Measurements from ENCODE around the gene MTHFSD.

DNA sequence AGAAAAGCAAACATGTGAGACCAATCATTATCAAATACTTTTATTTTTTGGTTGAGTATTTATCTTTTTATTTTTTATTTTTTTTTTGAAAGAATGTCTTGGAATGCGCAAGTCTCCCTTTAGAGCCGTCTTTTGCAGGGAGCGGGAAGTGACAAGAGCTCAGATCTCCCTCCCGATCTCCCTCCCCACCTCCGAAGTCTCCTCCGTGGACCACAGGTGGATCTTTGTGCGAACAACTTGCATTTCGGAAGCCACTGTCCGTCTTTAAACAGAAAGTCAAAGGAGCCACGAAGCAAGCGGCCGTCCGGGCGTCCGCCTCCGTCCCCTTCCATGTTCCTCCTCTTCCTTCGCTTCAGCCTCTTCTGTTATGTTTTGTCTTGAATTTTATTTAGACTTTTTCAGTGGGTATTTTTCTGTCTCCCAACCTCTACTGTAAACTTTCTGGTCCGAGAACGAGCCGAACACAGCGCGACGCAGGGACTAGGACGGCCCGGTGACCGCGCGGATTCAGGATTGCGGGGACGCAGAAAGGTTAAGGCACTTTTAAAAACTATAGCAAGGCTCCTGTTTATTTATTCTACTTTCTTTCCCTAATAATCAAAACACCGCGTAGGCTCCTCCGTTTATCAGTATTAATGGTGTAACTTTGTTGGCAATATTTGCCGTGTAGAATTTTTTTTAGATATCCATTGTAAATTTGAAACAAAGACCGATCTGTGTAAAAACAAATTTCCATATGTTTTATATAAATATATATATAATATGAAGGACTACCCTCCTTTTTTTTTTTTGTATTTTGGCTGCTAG lies 41.4 kb downstream of the MTHFSD start:
- TF ChIP-seq, protein P1, sequence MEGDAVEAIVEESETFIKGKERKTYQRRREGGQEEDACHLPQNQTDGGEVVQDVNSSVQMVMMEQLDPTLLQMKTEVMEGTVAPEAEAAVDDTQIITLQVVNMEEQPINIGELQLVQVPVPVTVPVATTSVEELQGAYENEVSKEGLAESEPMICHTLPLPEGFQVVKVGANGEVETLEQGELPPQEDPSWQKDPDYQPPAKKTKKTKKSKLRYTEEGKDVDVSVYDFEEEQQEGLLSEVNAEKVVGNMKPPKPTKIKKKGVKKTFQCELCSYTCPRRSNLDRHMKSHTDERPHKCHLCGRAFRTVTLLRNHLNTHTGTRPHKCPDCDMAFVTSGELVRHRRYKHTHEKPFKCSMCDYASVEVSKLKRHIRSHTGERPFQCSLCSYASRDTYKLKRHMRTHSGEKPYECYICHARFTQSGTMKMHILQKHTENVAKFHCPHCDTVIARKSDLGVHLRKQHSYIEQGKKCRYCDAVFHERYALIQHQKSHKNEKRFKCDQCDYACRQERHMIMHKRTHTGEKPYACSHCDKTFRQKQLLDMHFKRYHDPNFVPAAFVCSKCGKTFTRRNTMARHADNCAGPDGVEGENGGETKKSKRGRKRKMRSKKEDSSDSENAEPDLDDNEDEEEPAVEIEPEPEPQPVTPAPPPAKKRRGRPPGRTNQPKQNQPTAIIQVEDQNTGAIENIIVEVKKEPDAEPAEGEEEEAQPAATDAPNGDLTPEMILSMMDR (optimal IDR thresholded peaks at IDR 0.05 in 1 of 3, IDR thresholded peaks at IDR 0.05 in 1 of 3, conservative IDR thresholded peaks at IDR 0.05 in 1 of 3; ENCODE audit: extremely low read depth in 1 of 3, insufficient read depth in 2 of 3, low read length in 3 of 3) = no peak
- TF ChIP-seq EZH2 (IDR thresholded peaks at IDR 0.05; ENCODE audit: low read length) = peak; percentile 80
